ENCODE results near the gene MBIP. TPM values are rescaled to one million over a fixed set of nuclear protein-coding genes. Genes with fewer than 3 reads are reported as not detected.
A peak's percentile ranks its signal among the peaks of the same experiment; 100 is the strongest.

MBIP gene
- total and polyA plus RNA-seq, 9 donors: 18.4 to 35.2 (median 25.3) TPM

DNA sequence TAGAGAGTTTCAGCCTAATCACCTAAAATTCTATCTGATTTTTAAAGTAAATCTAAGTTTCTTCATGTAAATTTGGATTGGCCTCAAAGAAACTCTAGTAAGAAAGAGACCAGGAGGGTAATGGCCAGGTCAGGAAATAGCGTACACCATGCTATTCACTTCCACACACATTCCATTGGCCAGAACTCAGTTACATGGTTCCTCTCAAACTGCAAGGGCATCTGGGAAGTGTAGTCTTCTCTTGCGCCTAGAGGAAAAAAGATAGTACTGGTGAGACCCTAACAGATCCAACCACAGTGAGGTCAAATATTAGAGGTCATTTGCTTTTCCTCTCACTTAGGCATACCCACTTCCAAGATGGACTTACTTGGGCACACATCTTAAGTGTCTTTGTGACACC is 39.1 kb downstream of the MBIP start:
- intact Hi-C loops (cut with DNase I): no loop called here
- no peak for DNase-seq
- H3K27me3 ChIP-seq: no peaks in the 10 kb centered on the region
- no peak overlapping the region for H3K4me3 ChIP-seq
- no peaks in the 10 kb centered on the region for H3K4me1 ChIP-seq (ENCODE audit: insufficient read depth)
- no peak overlapping the region for H3K27ac ChIP-seq
- no peak for TF ChIP-seq POLR2A (IDR thresholded peaks at IDR 0.05)
- no peak for TF ChIP-seq EP300 (IDR thresholded peaks at IDR 0.05)
- TF ChIP-seq, protein P1, sequence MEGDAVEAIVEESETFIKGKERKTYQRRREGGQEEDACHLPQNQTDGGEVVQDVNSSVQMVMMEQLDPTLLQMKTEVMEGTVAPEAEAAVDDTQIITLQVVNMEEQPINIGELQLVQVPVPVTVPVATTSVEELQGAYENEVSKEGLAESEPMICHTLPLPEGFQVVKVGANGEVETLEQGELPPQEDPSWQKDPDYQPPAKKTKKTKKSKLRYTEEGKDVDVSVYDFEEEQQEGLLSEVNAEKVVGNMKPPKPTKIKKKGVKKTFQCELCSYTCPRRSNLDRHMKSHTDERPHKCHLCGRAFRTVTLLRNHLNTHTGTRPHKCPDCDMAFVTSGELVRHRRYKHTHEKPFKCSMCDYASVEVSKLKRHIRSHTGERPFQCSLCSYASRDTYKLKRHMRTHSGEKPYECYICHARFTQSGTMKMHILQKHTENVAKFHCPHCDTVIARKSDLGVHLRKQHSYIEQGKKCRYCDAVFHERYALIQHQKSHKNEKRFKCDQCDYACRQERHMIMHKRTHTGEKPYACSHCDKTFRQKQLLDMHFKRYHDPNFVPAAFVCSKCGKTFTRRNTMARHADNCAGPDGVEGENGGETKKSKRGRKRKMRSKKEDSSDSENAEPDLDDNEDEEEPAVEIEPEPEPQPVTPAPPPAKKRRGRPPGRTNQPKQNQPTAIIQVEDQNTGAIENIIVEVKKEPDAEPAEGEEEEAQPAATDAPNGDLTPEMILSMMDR (IDR thresholded peaks at IDR 0.05): no peak
- 49 to 64% (median 57%) methylated on average over 2 of the region's 2 CpGs for WGBS, 3 donors
- no peaks in the 10 kb centered on the region for H3K36me3 ChIP-seq
- H3K9me3 ChIP-seq: no peaks in the 10 kb centered on the region

DNA sequence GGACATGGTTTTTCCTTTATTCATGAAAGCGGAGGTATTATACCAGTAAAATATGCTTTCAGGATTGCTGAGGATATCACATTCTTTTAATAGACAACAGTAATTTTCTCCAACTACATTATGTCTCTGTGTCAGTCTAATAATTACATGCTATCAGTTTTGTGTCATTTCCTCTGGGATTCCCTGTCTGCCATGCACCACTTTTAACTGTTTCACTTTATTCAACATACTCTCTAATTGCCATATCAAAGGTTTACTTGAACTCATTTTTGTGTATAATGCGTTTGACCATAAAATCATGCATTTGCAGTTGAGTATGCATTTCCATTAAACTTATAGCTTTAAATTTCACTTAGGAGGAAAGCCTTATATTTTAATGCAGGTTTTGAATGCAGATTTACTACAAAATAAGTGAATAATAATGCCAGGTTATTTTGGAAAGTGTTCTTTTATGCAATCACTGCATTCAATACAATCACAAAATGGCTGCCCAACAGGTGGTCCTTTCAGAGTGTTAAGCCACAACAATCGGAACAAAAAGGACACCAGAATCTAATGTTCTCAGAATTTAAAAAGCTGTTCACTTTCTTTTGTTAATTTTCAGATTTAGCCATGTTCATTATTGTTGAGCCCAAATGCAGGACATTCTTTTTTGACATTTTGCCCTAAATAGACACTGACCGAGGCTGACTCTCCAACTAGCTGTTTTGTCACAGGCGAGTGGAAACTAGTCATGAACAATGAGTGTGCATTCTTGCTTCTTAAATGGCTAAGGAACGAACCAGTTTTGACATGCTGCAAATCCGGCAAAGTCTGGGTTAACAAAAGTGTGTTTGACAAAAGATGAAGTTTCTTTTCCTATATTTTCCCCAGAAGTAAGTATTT is 40.9 kb downstream of the MBIP start:
- H3K27ac ChIP-seq: no peak overlapping the region
- intact Hi-C loops (cut with DNase I): no loop called here
- no peaks in the 10 kb centered on the region for H3K4me1 ChIP-seq (ENCODE audit: insufficient read depth)
- no peaks in the 10 kb centered on the region for H3K9me3 ChIP-seq
- TF ChIP-seq EP300 (IDR thresholded peaks at IDR 0.05): no peak
- TF ChIP-seq, protein P1 (IDR thresholded peaks at IDR 0.05): no peak
- TF ChIP-seq POLR2A (IDR thresholded peaks at IDR 0.05): no peak
- H3K36me3 ChIP-seq: no peaks in the 10 kb centered on the region
- H3K4me3 ChIP-seq: no peak overlapping the region
- DNase-seq: no peak
- WGBS, 3 donors: 63 to 76% (median 67%) methylated on average over 7 of the region's 7 CpGs
- H3K27me3 ChIP-seq: no peaks in the 10 kb centered on the region

DNA sequence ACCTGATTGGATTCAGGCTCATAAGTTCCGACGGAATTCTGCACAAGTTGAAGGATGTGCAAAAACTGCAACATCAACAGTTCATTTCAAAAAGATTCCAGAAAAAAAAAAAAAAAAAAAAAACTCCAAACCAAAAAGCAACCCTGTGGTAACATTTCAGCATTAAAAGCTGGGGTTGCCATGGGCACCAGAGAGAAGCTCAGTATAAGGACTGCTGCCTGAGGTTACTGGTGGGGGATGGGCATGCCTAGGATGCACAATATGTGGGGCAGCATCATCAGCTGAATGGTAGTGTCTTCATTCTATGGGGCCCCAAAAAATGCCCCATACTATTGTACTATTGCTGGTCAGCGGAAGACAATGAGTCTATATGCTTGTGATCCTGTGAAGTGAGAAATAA is 44.7 kb downstream of the MBIP start:
- Histone ChIP-seq H3K27ac (no peak overlapping the region), H3K36me3 (no peaks in the 10 kb centered on the region), H3K4me3 (no peak overlapping the region), H3K27me3 (no peaks in the 10 kb centered on the region), H3K9me3 (no peaks in the 10 kb centered on the region), H3K4me1 (ENCODE audit: insufficient read depth) (no peaks in the 10 kb centered on the region)
- TF ChIP-seq POLR2A (IDR thresholded peaks at IDR 0.05): no peak
- TF ChIP-seq, protein P1 (IDR thresholded peaks at IDR 0.05): no peak
- intact Hi-C loops (cut with DNase I): no loop called here
- no peak for DNase-seq
- 81 to 92% (median 86%) methylated on average over 3 of the region's 3 CpGs for WGBS, 3 donors

DNA sequence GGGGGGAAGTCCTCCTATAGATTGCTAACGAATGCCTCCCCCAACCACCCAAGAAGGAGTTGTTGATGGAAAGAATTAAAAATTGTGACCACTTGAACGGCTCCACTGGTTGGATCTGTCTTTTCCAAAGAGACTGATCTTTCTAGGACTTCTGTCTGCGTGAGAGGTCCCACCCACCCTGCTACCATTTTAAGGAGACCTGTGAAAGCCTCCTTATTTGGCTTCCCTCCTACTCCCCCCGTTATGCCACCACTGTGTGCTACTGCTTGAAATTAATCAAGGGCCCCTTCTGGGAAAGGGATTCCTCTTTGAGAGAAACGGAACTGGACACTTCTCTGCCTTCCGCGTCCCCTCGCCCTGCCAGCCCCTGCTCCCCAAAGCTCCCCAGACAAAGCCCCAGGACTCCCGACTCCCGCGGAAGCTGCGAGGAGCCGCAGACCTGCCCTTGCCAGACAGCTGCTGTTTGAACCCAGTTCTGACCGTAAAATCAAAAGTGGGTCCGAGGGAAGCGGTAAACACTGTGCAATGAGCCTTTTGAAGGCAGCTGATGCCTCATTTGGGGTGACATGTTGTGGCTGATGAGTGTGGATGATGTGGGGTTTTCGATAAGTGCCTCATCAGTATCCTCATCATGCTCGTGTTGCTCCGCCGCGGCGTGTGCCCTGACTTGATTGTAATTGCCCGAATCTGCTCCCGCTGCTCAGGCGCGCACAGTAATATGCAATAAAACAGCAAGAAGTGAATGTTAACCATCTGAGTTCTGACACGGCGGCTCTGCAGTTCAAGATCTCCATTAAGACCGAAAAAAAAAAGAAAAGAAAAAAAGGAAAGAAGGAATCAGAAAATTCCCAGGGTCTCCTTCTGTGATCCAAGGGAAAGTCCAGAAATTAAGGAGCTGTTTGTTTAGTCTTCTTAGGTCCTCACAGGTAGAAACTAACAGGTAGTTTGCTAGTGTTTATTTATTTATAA is 48.2 kb downstream of the MBIP start:
- Histone ChIP-seq H3K9me3 (no peaks in the 10 kb centered on the region), H3K27me3 (no peaks in the 10 kb centered on the region), H3K27ac (no peak overlapping the region), H3K4me1 (ENCODE audit: insufficient read depth) (no peaks in the 10 kb centered on the region), H3K36me3 (no peaks in the 10 kb centered on the region), H3K4me3 (no peak overlapping the region)
- intact Hi-C loops (cut with DNase I): no loop called here
- WGBS, 3 donors: 2 to 40% (median 3%) methylated on average over 29 of the region's 29 CpGs
- TF ChIP-seq EP300 (IDR thresholded peaks at IDR 0.05): no peak
- peak in 1 of 5 donors; percentile 8 for DNase-seq

All from ovary (tissue), 9 donors.